Measurements from ENCODE around the gene RPL11. TPM values are rescaled to one million over a fixed set of nuclear protein-coding genes. Genes with fewer than 3 reads are reported as not detected.
A peak's percentile ranks its signal among the peaks of the same experiment; 100 is the strongest.

Gene RPL11
- total RNA-seq, 5 donors from 2014 or later (not counting 1 experiment from before 2014, with no cell fraction given) = 1,758 to 2,043 (median 1,921) TPM

DNA sequence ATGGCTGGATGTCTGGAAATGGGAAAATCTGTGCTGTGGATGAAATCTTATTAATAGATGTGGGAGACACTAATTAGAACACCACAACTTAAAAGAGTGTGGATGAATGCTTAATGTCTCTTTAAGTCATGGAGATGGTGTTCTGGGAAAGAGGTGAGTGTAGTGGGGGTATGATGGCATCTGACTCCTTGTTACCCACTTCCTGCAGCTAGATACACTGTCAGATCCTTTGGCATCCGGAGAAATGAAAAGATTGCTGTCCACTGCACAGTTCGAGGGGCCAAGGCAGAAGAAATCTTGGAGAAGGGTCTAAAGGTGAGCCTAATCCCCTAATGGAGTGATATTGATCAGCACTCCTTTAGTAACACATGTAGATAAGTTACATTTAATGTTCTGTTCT, 2.0 kb downstream of the RPL11 start:
- no peak for ATAC-seq (replicated peaks in 1 of 4)
- Histone ChIP-seq H3K27me3 (replicated peaks in 1 of 2; ENCODE audit: control insufficient read depth in 2 of 2, extremely low read depth in 1 of 2, insufficient read depth in 2 of 2, low read length in 1 of 2) (no peaks in the 10 kb centered on the region), H3K9me3 (no peaks in the 10 kb centered on the region), H3K4me1 (ENCODE audit: control insufficient read depth in 1 of 2, extremely low read depth in 1 of 2, insufficient read depth in 2 of 2, low read length in 2 of 2) (peaks cover 21 to 31% of the 10 kb centered on the region in 2 experiments), H3K36me3 (ENCODE audit: control insufficient read depth in 2 of 2, extremely low read depth in 1 of 2, insufficient read depth in 1 of 2, low read length in 1 of 2) (peaks cover 9 to 59% of the 10 kb centered on the region in 2 donors), H3K27ac (ENCODE audit: low read length) (no peak overlapping the region), H3K4me3 (ENCODE audit: control insufficient read depth in 1 of 2, extremely low read depth in 1 of 2, low read length in 1 of 2) (no peak overlapping the region)
- Mint-ChIP-seq H3K36me3 (peaks cover 59% of the 10 kb centered on the region), H3K4me1 (peaks cover 60 to 63% (median 60%) of the 10 kb centered on the region in 3 donors), H3K4me3 (peak overlapping the region; percentile 95 to 97 (median 95)), H3K27ac (peak overlapping the region; percentile 21 to 96), H3K9me3 (no peaks in the 10 kb centered on the region), H3K27me3 (no peaks in the 10 kb centered on the region)
- WGBS (ENCODE audit: insufficient coverage) = no CpG with 5 or more reads among the region's 2 CpGs
- DNase-seq = no peak
- POLR2A ChIA-PET = no interaction called here
- CTCF ChIA-PET = no interaction called here

DNA sequence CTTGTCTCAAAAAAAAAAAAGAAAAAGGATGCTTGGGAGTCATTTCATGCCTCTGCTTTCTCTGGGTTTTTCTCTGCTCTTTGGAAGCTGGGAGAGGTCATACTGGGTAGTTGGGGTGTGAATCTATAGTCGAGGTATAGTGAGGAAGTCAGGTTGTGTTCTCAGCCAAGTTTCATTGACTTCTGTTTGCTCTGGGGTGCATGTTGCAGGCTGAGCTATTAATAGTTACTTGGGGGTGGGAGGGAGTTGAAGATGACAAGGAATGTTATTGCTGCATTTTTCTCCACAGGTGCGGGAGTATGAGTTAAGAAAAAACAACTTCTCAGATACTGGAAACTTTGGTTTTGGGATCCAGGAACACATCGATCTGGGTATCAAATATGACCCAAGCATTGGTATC, 2.8 kb downstream of the RPL11 start:
- Histone ChIP-seq H3K4me1 (ENCODE audit: control insufficient read depth in 1 of 2, extremely low read depth in 1 of 2, insufficient read depth in 2 of 2, low read length in 2 of 2) (peaks cover 21 to 31% of the 10 kb centered on the region in 2 experiments), H3K4me3 (ENCODE audit: control insufficient read depth in 1 of 2, extremely low read depth in 1 of 2, low read length in 1 of 2) (no peak overlapping the region), H3K27me3 (replicated peaks in 1 of 2; ENCODE audit: control insufficient read depth in 2 of 2, extremely low read depth in 1 of 2, insufficient read depth in 2 of 2, low read length in 1 of 2) (no peaks in the 10 kb centered on the region), H3K9me3 (no peaks in the 10 kb centered on the region), H3K27ac (ENCODE audit: low read length) (no peak overlapping the region), H3K36me3 (ENCODE audit: control insufficient read depth in 2 of 2, extremely low read depth in 1 of 2, insufficient read depth in 1 of 2, low read length in 1 of 2) (peaks cover 9 to 65% of the 10 kb centered on the region in 2 donors)
- DNase-seq = no peak
- H3K27me3 Mint-ChIP-seq = no peaks in the 10 kb centered on the region
- peaks cover 61 to 65% (median 63%) of the 10 kb centered on the region in 3 donors for H3K4me1 Mint-ChIP-seq
- no peaks in the 10 kb centered on the region for H3K9me3 Mint-ChIP-seq
- H3K36me3 Mint-ChIP-seq = peaks cover 62% of the 10 kb centered on the region
- peak overlapping the region in 1 of 2 donors; percentile 0 for H3K27ac Mint-ChIP-seq
- peak overlapping the region in 2 of 3 donors; percentile 9 to 95 for H3K4me3 Mint-ChIP-seq
- 60% methylated on average over 3 of the region's 3 CpGs for WGBS (ENCODE audit: insufficient coverage)
- no peak for ATAC-seq (replicated peaks in 1 of 4)
- CTCF ChIA-PET = no interaction called here
- POLR2A ChIA-PET = interaction anchor here in 1 of 2 donors (0.5 kb wide), 1 partner anchor 89 kb away, joined by 5 read pairs; no protein-coding TSS in a partner anchor

DNA sequence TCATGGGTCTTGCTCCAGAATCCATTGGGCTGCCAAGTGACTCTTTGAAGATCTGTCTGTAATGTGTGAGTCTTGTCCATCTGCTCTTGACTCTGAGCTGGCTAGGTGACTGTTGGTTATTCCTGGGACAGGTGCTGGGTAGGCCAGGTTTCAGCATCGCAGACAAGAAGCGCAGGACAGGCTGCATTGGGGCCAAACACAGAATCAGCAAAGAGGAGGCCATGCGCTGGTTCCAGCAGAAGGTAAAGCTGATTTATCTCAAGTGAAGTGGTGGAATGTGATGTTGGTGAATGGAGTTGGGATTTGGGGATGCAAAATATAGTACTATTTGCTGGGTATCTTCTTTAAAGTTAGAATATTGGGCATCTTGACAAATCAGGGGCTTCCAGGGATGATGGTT, 4.1 kb downstream of the RPL11 start:
- Histone ChIP-seq H3K4me1 (ENCODE audit: control insufficient read depth in 1 of 2, extremely low read depth in 1 of 2, insufficient read depth in 2 of 2, low read length in 2 of 2) (peaks cover 21 to 31% of the 10 kb centered on the region in 2 experiments), H3K27ac (ENCODE audit: low read length) (no peak overlapping the region), H3K4me3 (ENCODE audit: control insufficient read depth in 1 of 2, extremely low read depth in 1 of 2, low read length in 1 of 2) (no peak overlapping the region), H3K9me3 (no peaks in the 10 kb centered on the region), H3K36me3 (ENCODE audit: control insufficient read depth in 2 of 2, extremely low read depth in 1 of 2, insufficient read depth in 1 of 2, low read length in 1 of 2) (peaks cover 9 to 74% of the 10 kb centered on the region in 2 donors), H3K27me3 (replicated peaks in 1 of 2; ENCODE audit: control insufficient read depth in 2 of 2, extremely low read depth in 1 of 2, insufficient read depth in 2 of 2, low read length in 1 of 2) (no peaks in the 10 kb centered on the region)
- H3K27me3 Mint-ChIP-seq = no peaks in the 10 kb centered on the region
- no peak for ATAC-seq (replicated peaks in 1 of 4)
- peaks cover 63 to 71% (median 67%) of the 10 kb centered on the region in 3 donors for H3K4me1 Mint-ChIP-seq
- H3K36me3 Mint-ChIP-seq = peaks cover 74% of the 10 kb centered on the region
- CTCF ChIA-PET = interaction anchor here in 1 of 2 donors (1.1 kb wide), 1 partner anchor 94 kb away, joined by 3 read pairs; no protein-coding TSS in a partner anchor
- H3K4me3 Mint-ChIP-seq = peak overlapping the region in 1 of 3 donors; percentile 14
- 100% methylated on average over 3 of the region's 3 CpGs for WGBS (ENCODE audit: insufficient coverage)
- DNase-seq = no peak
- POLR2A ChIA-PET = no interaction called here
- no peaks in the 10 kb centered on the region for H3K9me3 Mint-ChIP-seq
- peak overlapping the region in 1 of 2 donors; percentile 18 for H3K27ac Mint-ChIP-seq

GRCh38 chr1:23696335-23696989, 4.9 kb downstream of the RPL11 start:
- peak overlapping the region in 1 of 3 donors; percentile 29 for H3K4me3 Mint-ChIP-seq
- Histone ChIP-seq H3K4me1 (ENCODE audit: control insufficient read depth in 1 of 2, extremely low read depth in 1 of 2, insufficient read depth in 2 of 2, low read length in 2 of 2) (peaks cover 21 to 26% of the 10 kb centered on the region in 2 experiments), H3K27ac (ENCODE audit: low read length) (no peak overlapping the region), H3K27me3 (replicated peaks in 1 of 2; ENCODE audit: control insufficient read depth in 2 of 2, extremely low read depth in 1 of 2, insufficient read depth in 2 of 2, low read length in 1 of 2) (no peaks in the 10 kb centered on the region), H3K9me3 (no peaks in the 10 kb centered on the region), H3K36me3 (ENCODE audit: control insufficient read depth in 2 of 2, extremely low read depth in 1 of 2, insufficient read depth in 1 of 2, low read length in 1 of 2) (peaks cover 13 to 82% of the 10 kb centered on the region in 2 donors), H3K4me3 (ENCODE audit: control insufficient read depth in 1 of 2, extremely low read depth in 1 of 2, low read length in 1 of 2) (no peak overlapping the region)
- WGBS (ENCODE audit: insufficient coverage) = 100% methylated on average over 1 of the region's 6 CpGs
- H3K27ac Mint-ChIP-seq = no peak overlapping the region
- H3K36me3 Mint-ChIP-seq = peaks cover 79% of the 10 kb centered on the region
- ATAC-seq (replicated peaks in 1 of 4) (no peak), DNase-seq (no peak)
- H3K27me3 Mint-ChIP-seq = no peaks in the 10 kb centered on the region
- H3K9me3 Mint-ChIP-seq = no peaks in the 10 kb centered on the region
- ChIA-PET POLR2A (interaction anchor here (0.6 kb wide), 2 partner anchors 190 to 667 kb away, joined by 5 to 6 read pairs; no protein-coding TSS in a partner anchor), CTCF (interaction anchor here in 1 of 2 donors (0.7 to 1.1 kb wide), 2 partner anchors 91 to 95 kb away, joined by 3 to 5 read pairs; no protein-coding TSS in a partner anchor)
- H3K4me1 Mint-ChIP-seq = peaks cover 63 to 71% (median 67%) of the 10 kb centered on the region in 3 donors

- Mint-ChIP-seq H3K4me3 (no peak overlapping the region), H3K27me3 (no peaks in the 10 kb centered on the region), H3K4me1 (peaks cover 50 to 59% (median 53%) of the 10 kb centered on the region in 3 donors), H3K36me3 (peaks cover 69% of the 10 kb centered on the region), H3K27ac (no peak overlapping the region), H3K9me3 (no peaks in the 10 kb centered on the region)
- Histone ChIP-seq H3K4me3 (ENCODE audit: control insufficient read depth in 1 of 2, extremely low read depth in 1 of 2, low read length in 1 of 2) (no peak overlapping the region), H3K27ac (ENCODE audit: low read length) (no peak overlapping the region), H3K27me3 (replicated peaks in 1 of 2; ENCODE audit: control insufficient read depth in 2 of 2, extremely low read depth in 1 of 2, insufficient read depth in 2 of 2, low read length in 1 of 2) (no peaks in the 10 kb centered on the region), H3K9me3 (no peaks in the 10 kb centered on the region), H3K4me1 (ENCODE audit: control insufficient read depth in 1 of 2, extremely low read depth in 1 of 2, insufficient read depth in 2 of 2, low read length in 2 of 2) (peaks cover 9 to 17% of the 10 kb centered on the region in 2 experiments), H3K36me3 (ENCODE audit: control insufficient read depth in 2 of 2, extremely low read depth in 1 of 2, insufficient read depth in 1 of 2, low read length in 1 of 2) (peaks cover 13 to 91% of the 10 kb centered on the region in 2 donors)
- ATAC-seq (replicated peaks in 1 of 4) = no peak
- no peak for DNase-seq
- ChIA-PET CTCF (no interaction called here), POLR2A (interaction anchor here in 1 of 2 donors (0.6 kb wide), 1 partner anchor 1547 kb away, joined by 4 read pairs; no protein-coding TSS in a partner anchor)
- no CpG with 5 or more reads among the region's 5 CpGs for WGBS (ENCODE audit: insufficient coverage)
Measured at GRCh38 chr1:23698466-23698865, 6.9 kb downstream of the RPL11 start.

DNA sequence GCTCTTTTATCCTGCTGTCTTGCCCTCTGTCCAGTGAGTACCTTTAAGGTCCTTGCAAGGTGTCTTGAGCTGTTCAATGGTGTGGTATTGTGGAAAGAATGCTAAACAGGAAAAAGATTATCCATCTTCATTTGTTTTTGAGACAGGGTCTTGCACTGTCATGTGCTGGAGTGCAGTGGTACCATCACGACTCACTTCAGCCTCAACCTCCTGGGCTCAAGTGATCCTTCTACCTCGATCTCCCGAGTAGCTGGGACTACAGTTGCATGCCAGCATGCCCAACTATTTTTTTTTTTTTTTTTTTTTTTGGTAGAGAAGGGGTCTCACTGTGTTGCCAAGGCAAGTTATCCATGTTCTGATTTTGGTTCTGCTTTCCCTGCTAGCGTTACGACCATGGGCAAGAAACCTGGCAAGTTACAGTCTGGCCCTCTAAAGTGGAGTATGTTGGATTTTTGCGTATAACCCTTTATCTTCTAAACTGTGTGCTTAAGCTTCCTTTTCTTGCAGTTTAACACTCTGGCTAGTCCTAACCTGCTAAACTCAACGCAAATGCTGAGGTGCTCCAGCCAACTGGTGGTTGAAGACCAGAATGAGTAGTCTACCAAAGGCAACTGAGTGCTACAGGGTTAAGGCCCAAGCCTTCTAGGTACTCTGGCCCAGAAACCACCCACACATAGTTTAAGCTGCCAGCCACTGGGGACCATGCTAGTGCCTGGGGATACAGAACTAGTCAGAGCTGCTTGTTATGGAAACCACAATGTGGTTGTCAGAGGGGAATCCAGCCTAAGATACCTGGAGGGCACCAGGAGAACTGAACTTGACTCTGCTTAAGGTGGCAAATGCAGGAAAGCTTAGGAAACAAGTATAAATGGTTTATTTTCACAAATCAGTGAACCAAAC, 7.9 kb downstream of the RPL11 start:
- no peak overlapping the region for H3K4me3 ChIP-seq (ENCODE audit: control insufficient read depth in 1 of 2, extremely low read depth in 1 of 2, low read length in 1 of 2)
- H3K27me3 ChIP-seq (replicated peaks in 1 of 2; ENCODE audit: control insufficient read depth in 2 of 2, extremely low read depth in 1 of 2, insufficient read depth in 2 of 2, low read length in 1 of 2) = no peaks in the 10 kb centered on the region
- peaks cover 8 to 86% of the 10 kb centered on the region in 2 donors for H3K36me3 ChIP-seq (ENCODE audit: control insufficient read depth in 2 of 2, extremely low read depth in 1 of 2, insufficient read depth in 1 of 2, low read length in 1 of 2)
- peaks cover 39 to 48% (median 42%) of the 10 kb centered on the region in 3 donors for H3K4me1 Mint-ChIP-seq
- H3K4me1 ChIP-seq (ENCODE audit: control insufficient read depth in 1 of 2, extremely low read depth in 1 of 2, insufficient read depth in 2 of 2, low read length in 2 of 2) = peaks cover 4 to 9% of the 10 kb centered on the region in 2 experiments
- no peaks in the 10 kb centered on the region for H3K27me3 Mint-ChIP-seq
- H3K27ac ChIP-seq (ENCODE audit: low read length) = no peak overlapping the region
- no peak overlapping the region for H3K4me3 Mint-ChIP-seq
- no peaks in the 10 kb centered on the region for H3K9me3 ChIP-seq
- peaks cover 58% of the 10 kb centered on the region for H3K36me3 Mint-ChIP-seq
- POLR2A ChIA-PET = no interaction called here
- ATAC-seq (replicated peaks in 1 of 4) (peak in 1 of 4 experiments; percentile 29), DNase-seq (no peak)
- 85% methylated on average over 2 of the region's 7 CpGs for WGBS (ENCODE audit: insufficient coverage)
- CTCF ChIA-PET = no interaction called here
- H3K9me3 Mint-ChIP-seq = no peaks in the 10 kb centered on the region
- no peak overlapping the region for H3K27ac Mint-ChIP-seq

All from T-cell (primary cell).